Adipocyte (in vitro differentiated cells): ENCODE measurements around the gene CH25H.

Experiments
- DNase-seq: peaks from one replicate; pipeline ENCODE4 v3.0.0-alpha.2; 2015; ENCODE audit warnings: low read depth
- H3K27me3 ChIP-seq: replicated peaks from 2 replicates; pipeline ENCODE4 v1.7.0; 2013; ENCODE audit warnings: mild to moderate bottlenecking, low read length, moderate library complexity; ENCODE audit not compliant: control insufficient read depth, insufficient read depth
- H3K36me3 ChIP-seq: 2 replicates; pipeline ENCODE4 v1.7.0; 2013; ENCODE audit warnings: low read length, mild to moderate bottlenecking, moderate library complexity; ENCODE audit not compliant: control insufficient read depth, insufficient read depth, severe bottlenecking
- H3K4me1 ChIP-seq: 2 replicates; pipeline ENCODE4 v1.7.0; 2013; ENCODE audit warnings: mild to moderate bottlenecking, low read length, moderate library complexity; ENCODE audit not compliant: control insufficient read depth, insufficient read depth
- H3K4me3 ChIP-seq: 2 replicates; pipeline ENCODE4 v1.7.0; 2013; ENCODE audit warnings: mild to moderate bottlenecking, low read length, moderate library complexity
- H3K9ac ChIP-seq: 2 replicates; pipeline ENCODE4 v1.7.0; 2013; ENCODE audit warnings: mild to moderate bottlenecking, low read length, moderate library complexity
- H3K9me3 ChIP-seq: 2 replicates; pipeline ENCODE4 v1.7.0; 2013; ENCODE audit warnings: mild to moderate bottlenecking, low read length, moderate library complexity; ENCODE audit not compliant: control insufficient read depth

CH25H gene

GRCh38 chr10:89242345-89242684, 35.2 kb upstream of the CH25H start:
- Histone ChIP-seq H3K27me3 (no peaks in the 10 kb centered on the region), H3K9ac (peak overlapping the region; percentile 25), H3K4me3 (no peak overlapping the region), H3K4me1 (peaks cover 32% of the 10 kb centered on the region), H3K36me3 (peaks cover 28% of the 10 kb centered on the region), H3K9me3 (no peaks in the 10 kb centered on the region)
- DNase-seq: no peak

GRCh38 chr10:89241486-89242344, 34.6 kb upstream of the CH25H start:
- Histone ChIP-seq H3K9me3 (no peaks in the 10 kb centered on the region), H3K27me3 (no peaks in the 10 kb centered on the region), H3K36me3 (peaks cover 28% of the 10 kb centered on the region), H3K4me1 (peaks cover 32% of the 10 kb centered on the region), H3K4me3 (peak overlapping the region; percentile 20), H3K9ac (peak overlapping the region; percentile 71)
- peak; percentile 72 for DNase-seq

GRCh38 chr10:89241026-89241425, 33.9 kb upstream of the CH25H start:
- peaks cover 28% of the 10 kb centered on the region for H3K36me3 ChIP-seq
- peak overlapping the region; percentile 71 for H3K9ac ChIP-seq
- no peak overlapping the region for H3K4me3 ChIP-seq
- DNase-seq: no peak
- H3K4me1 ChIP-seq: peaks cover 38% of the 10 kb centered on the region
- H3K9me3 ChIP-seq: no peaks in the 10 kb centered on the region
- H3K27me3 ChIP-seq: no peaks in the 10 kb centered on the region

GRCh38 chr10:89240519-89240918, 33.4 kb upstream of the CH25H start:
- Histone ChIP-seq H3K27me3 (no peaks in the 10 kb centered on the region), H3K4me1 (peaks cover 43% of the 10 kb centered on the region), H3K4me3 (no peak overlapping the region), H3K9ac (no peak overlapping the region), H3K9me3 (no peaks in the 10 kb centered on the region), H3K36me3 (peaks cover 28% of the 10 kb centered on the region)
- DNase-seq: no peak

- peaks cover 50% of the 10 kb centered on the region for H3K4me1 ChIP-seq
- H3K9ac ChIP-seq: no peak overlapping the region
- H3K36me3 ChIP-seq: peaks cover 23% of the 10 kb centered on the region
- no peaks in the 10 kb centered on the region for H3K9me3 ChIP-seq
- no peak for DNase-seq
- H3K4me3 ChIP-seq: no peak overlapping the region
- H3K27me3 ChIP-seq: no peaks in the 10 kb centered on the region
Observed at GRCh38 chr10:89238956-89239644, 32.0 kb upstream of the CH25H start.

- DNase-seq: no peak
- Histone ChIP-seq H3K4me1 (peaks cover 55% of the 10 kb centered on the region), H3K36me3 (peaks cover 20% of the 10 kb centered on the region), H3K9me3 (no peaks in the 10 kb centered on the region), H3K9ac (no peak overlapping the region), H3K4me3 (no peak overlapping the region), H3K27me3 (no peaks in the 10 kb centered on the region)
Observed at GRCh38 chr10:89237849-89238248, 30.7 kb upstream of the CH25H start.

GRCh38 chr10:89236226-89236797, 29.2 kb upstream of the CH25H start:
- Histone ChIP-seq H3K4me1 (peaks cover 41% of the 10 kb centered on the region), H3K27me3 (no peaks in the 10 kb centered on the region), H3K4me3 (no peak overlapping the region), H3K9me3 (no peaks in the 10 kb centered on the region), H3K36me3 (peaks cover 30% of the 10 kb centered on the region), H3K9ac (no peak overlapping the region)
- DNase-seq: peak; percentile 70

- Histone ChIP-seq H3K4me1 (peaks cover 35% of the 10 kb centered on the region), H3K4me3 (peak overlapping the region; percentile 8), H3K9me3 (no peaks in the 10 kb centered on the region), H3K27me3 (no peaks in the 10 kb centered on the region), H3K9ac (peak overlapping the region; percentile 23), H3K36me3 (peaks cover 37% of the 10 kb centered on the region)
- no peak for DNase-seq
Observed at GRCh38 chr10:89235073-89235798, 28.1 kb upstream of the CH25H start.

GRCh38 chr10:89233033-89233432, 25.9 kb upstream of the CH25H start:
- Histone ChIP-seq H3K27me3 (no peaks in the 10 kb centered on the region), H3K4me1 (peaks cover 35% of the 10 kb centered on the region)

GRCh38 chr10:89228962-89229361, 21.8 kb upstream of the CH25H start:
- Histone ChIP-seq H3K9me3 (no peaks in the 10 kb centered on the region), H3K4me1 (peaks cover 8% of the 10 kb centered on the region), H3K36me3 (peaks cover 60% of the 10 kb centered on the region), H3K9ac (no peak overlapping the region), H3K27me3 (no peaks in the 10 kb centered on the region), H3K4me3 (no peak overlapping the region)
- no peak for DNase-seq

More at GRCh38 chr10:89233033-89233432, 25.9 kb upstream of the CH25H start:
- Histone ChIP-seq H3K9me3 (no peaks in the 10 kb centered on the region), H3K4me3 (no peak overlapping the region), H3K36me3 (peaks cover 30% of the 10 kb centered on the region), H3K9ac (no peak overlapping the region)
- DNase-seq: no peak

- DNase-seq: no peak
- peaks cover 67% of the 10 kb centered on the region for H3K36me3 ChIP-seq
- H3K4me3 ChIP-seq: no peak overlapping the region
- H3K9ac ChIP-seq: no peak overlapping the region
- no peaks in the 10 kb centered on the region for H3K4me1 ChIP-seq
- no peaks in the 10 kb centered on the region for H3K27me3 ChIP-seq
- H3K9me3 ChIP-seq: no peaks in the 10 kb centered on the region
Observed at GRCh38 chr10:89228146-89228545, 21.0 kb upstream of the CH25H start.
